Heart right ventricle (tissue), 16 donors: ENCODE measurements around the gene LRRC56. TPM values are rescaled to one million over a fixed set of nuclear protein-coding genes. Genes with fewer than 3 reads are reported as not detected.
"Not testable (repeated sequence)": the region's sequence is repeated elsewhere in the genome, so short reads cannot be mapped to it uniquely, and the experiment has no call there.

Experiments
- ATAC-seq, 8 donors: fragments of 200-7000 bp; cut with Tn5 transposase; one replicate each; pipeline ENCODE4 v1.9.1; 2020; ENCODE audit warnings: mild to moderate bottlenecking in 8 of 8, moderate library complexity in 8 of 8, moderate number of reproducible peaks in 1 of 8
- DNase-seq, 2 donors: peaks; one replicate each; pipeline ENCODE4 v3.0.0-alpha.2; 2020
- H3K27ac ChIP-seq, 10 donors: fragments of 200-600 bp; sonication (generic) in 2 of 10; one replicate each; pipeline versions ENCODE4 v1.5.0 to v1.8.0; 2020 to 2022; ENCODE audit warnings: mild to moderate bottlenecking in 3 of 10
- H3K27me3 ChIP-seq, 7 donors: fragments of 200-600 bp; one replicate each; pipeline ENCODE4 v1.8.0; 2021 to 2022; ENCODE audit warnings: mild to moderate bottlenecking in 2 of 7
- H3K36me3 ChIP-seq, 9 donors: fragments of 200-600 bp; sonication (generic) in 1 of 9; one replicate each; pipeline versions ENCODE4 v1.5.0 to v1.8.0; 2020 to 2022; ENCODE audit warnings: mild to moderate bottlenecking in 2 of 9
- H3K4me1 ChIP-seq, 9 donors: fragments of 200-600 bp; sonication (generic) in 1 of 9; one replicate each; pipeline versions ENCODE4 v1.5.0 to v1.8.0; 2020 to 2022; ENCODE audit warnings: mild to moderate bottlenecking in 4 of 9
- H3K4me3 ChIP-seq, 10 donors: fragments of 200-600 bp; sonication (generic) in 2 of 10; one replicate each; pipeline versions ENCODE4 v1.5.0 to v1.8.0; 2020 to 2022; ENCODE audit warnings: mild to moderate bottlenecking in 7 of 10, moderate library complexity in 2 of 10
- H3K9me3 ChIP-seq, 11 donors: fragments of 200-600 bp in 10 of 11; sonication (generic) in 2 of 11; one replicate each; pipeline versions ENCODE4 v1.5.0 to v1.8.0; 2013 to 2022; ENCODE audit warnings: mild to moderate bottlenecking in 2 of 11, control low read depth in 1 of 11, moderate library complexity in 1 of 11
- WGBS, 2 donors: extraction: QIAGEN DNeasy Blood & Tissue Kit; methylation state at CpG; one replicate each; pipeline ENCODE4 v1.1.7; 2013; ENCODE audit warnings: inconsistent platforms in 1 of 2; 5-methylcytosine and 5-hydroxymethylcytosine counted together
- intact Hi-C, 10 donors: fragments of 100-400 bp; cut with DNase I; formaldehyde crosslinking; loops; one replicate each; pipeline versions ENCODE4 v1.11.1 to v1.14.2; 2022
- polyA plus RNA-seq, 2 donors: library from polyadenylated mRNA; stranded (reverse); fragments of 200-250 nt; gene quantifications; one replicate each; pipeline ENCODE4 v1.2.3, GENCODE V29; 2013
- total RNA-seq, 10 donors: library from RNA; stranded (reverse); fragmentation: NEBNext Ultra II Directional in 3 of 10; extraction: Animal tissue kit (Norgen Biotek cat#: 25700) in 3 of 10; gene quantifications; one replicate each; pipeline versions ENCODE4 v1.2.1 to v1.2.4, GENCODE V29; 2021 to 2023
- TF ChIP-seq, protein P1 (sequence below), 9 donors: fragments of 200-600 bp; sonication (generic) in 2 of 9; IDR thresholded peaks; one replicate each; pipeline versions ENCODE4 v1.5.0 to v1.8.0; 2021 to 2022; ENCODE audit warnings: antibody characterized with exemption in 9 of 9, mild to moderate bottlenecking in 5 of 9, moderate library complexity in 1 of 9
- donor health status: Arrhythmogenic right ventricular cardiomyopathy.
- donor health status: ischemic (EF 13 %, LVEDD 7.1; RV severe dilation, severe dysfunction).
- donor health status: healthy with polysubstance abuse.
- donor health status: DM: no; HTN: yes; CAD: no.
- donor health status: DM: no; HTN: no; CAD: no.
- donor health status: ischemic (EF 25% LVEDD 6.9; RV normal size, moderate dysfunction).
- donor health status: ischemic (EF 25% LVEDD 5.7; RV mildly dilated, moderate dysfunction).
- donor health status: healthy.
- donor health status: DM: yes; HTN: yes; CAD: no.
- donor health status: Ischemic cardiomyopathy.
- donor health status: ischemic (EF 35%, LVEDD 5.7; RV mildly dilated, moderate dysfunction).
- donor health status: nonischemic (EF 11% LVEDD 7.7; RV severe dilation, severe dysfunction).
- donor health status: DM: yes; HTN: yes; CAD: no.
- donor health status: PGD.
- donor health status: ischemic (EF 29% LVEDD 5.4; RV normal size, mild dysfunction).
- donor health status: nonischemic (EF 23%, LVEDD 6.1; RV moderate dilation, normal function).

The LRRC56 gene
- total and polyA plus RNA-seq, 12 donors: 0.13 to 0.49 (median 0.21) TPM; not detected in 2

GRCh38 chr11:573146-573759 is 35.9 kb downstream of the LRRC56 start:
- peaks cover 16 to 42% (median 39%) of the 10 kb centered on the region in 9 donors for H3K4me1 ChIP-seq
- peaks cover 0 to 21% (median 0%) of the 10 kb centered on the region in 7 donors for H3K27me3 ChIP-seq
- no peaks in the 10 kb centered on the region for H3K9me3 ChIP-seq
- WGBS, 2 donors: 91 to 92% methylated on average over 16 of the region's 16 CpGs
- peaks cover 0 to 1% (median 0%) of the 10 kb centered on the region in 9 donors for H3K36me3 ChIP-seq
- TF ChIP-seq, protein P1, sequence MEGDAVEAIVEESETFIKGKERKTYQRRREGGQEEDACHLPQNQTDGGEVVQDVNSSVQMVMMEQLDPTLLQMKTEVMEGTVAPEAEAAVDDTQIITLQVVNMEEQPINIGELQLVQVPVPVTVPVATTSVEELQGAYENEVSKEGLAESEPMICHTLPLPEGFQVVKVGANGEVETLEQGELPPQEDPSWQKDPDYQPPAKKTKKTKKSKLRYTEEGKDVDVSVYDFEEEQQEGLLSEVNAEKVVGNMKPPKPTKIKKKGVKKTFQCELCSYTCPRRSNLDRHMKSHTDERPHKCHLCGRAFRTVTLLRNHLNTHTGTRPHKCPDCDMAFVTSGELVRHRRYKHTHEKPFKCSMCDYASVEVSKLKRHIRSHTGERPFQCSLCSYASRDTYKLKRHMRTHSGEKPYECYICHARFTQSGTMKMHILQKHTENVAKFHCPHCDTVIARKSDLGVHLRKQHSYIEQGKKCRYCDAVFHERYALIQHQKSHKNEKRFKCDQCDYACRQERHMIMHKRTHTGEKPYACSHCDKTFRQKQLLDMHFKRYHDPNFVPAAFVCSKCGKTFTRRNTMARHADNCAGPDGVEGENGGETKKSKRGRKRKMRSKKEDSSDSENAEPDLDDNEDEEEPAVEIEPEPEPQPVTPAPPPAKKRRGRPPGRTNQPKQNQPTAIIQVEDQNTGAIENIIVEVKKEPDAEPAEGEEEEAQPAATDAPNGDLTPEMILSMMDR (IDR thresholded peaks at IDR 0.05): no peak
- ATAC-seq (no peak), DNase-seq (no peak)
- no peak overlapping the region for H3K4me3 ChIP-seq
- no peak overlapping the region for H3K27ac ChIP-seq
- intact Hi-C loops: loop anchor here in 1 of 10 donors (10.0 kb wide), 1 partner anchor 58 kb away; no protein-coding TSS in a partner anchor

GRCh38 chr11:574031-574570 is 36.8 kb downstream of the LRRC56 start:
- H3K27ac ChIP-seq: peak overlapping the region in 1 of 10 donors; percentile 53
- WGBS, 2 donors: 67 to 68% methylated on average over 14 of the region's 14 CpGs

GRCh38 chr11:574632-575312 is 37.4 kb downstream of the LRRC56 start:
- Histone ChIP-seq H3K27me3 (peaks cover 0 to 21% (median 0%) of the 10 kb centered on the region in 7 donors), H3K27ac (peak overlapping the region in 5 of 10 donors; percentile 40 to 67 (median 58)), H3K4me1 (peaks cover 20 to 48% (median 45%) of the 10 kb centered on the region in 9 donors), H3K9me3 (no peaks in the 10 kb centered on the region), H3K36me3 (peaks cover 0 to 5% (median 0%) of the 10 kb centered on the region in 9 donors), H3K4me3 (peak overlapping the region; percentile 51 to 99 (median 67))
- intact Hi-C loops: loop anchor here in 3 of 10 donors (5.0 to 10.0 kb wide), 3 partner anchors 38 to 60 kb away; partner anchors contain the start of gene IRF7 (in 1 of the 3)
- TF ChIP-seq, protein P1 (IDR thresholded peaks at IDR 0.05): no peak
- 28 to 29% methylated on average over 25 of the region's 25 CpGs for WGBS, 2 donors
- peak in 1 of 8 donors; percentile 2 for ATAC-seq
- no peak for DNase-seq

More at GRCh38 chr11:574031-574570, 36.8 kb downstream of the LRRC56 start:
- not testable (repeated sequence) for ATAC-seq, H3K9me3 ChIP-seq, H3K36me3 ChIP-seq, DNase-seq
- H3K4me3 ChIP-seq: peak overlapping the region in 1 of 10 donors; percentile 99
- intact Hi-C loops: loop anchor here in 1 of 10 donors (10.0 kb wide), 1 partner anchor 59 kb away; no protein-coding TSS in a partner anchor
- peaks cover 18 to 48% (median 45%) of the 10 kb centered on the region in 9 donors for H3K4me1 ChIP-seq
- peaks cover 0 to 21% (median 0%) of the 10 kb centered on the region in 7 donors for H3K27me3 ChIP-seq

DNA sequence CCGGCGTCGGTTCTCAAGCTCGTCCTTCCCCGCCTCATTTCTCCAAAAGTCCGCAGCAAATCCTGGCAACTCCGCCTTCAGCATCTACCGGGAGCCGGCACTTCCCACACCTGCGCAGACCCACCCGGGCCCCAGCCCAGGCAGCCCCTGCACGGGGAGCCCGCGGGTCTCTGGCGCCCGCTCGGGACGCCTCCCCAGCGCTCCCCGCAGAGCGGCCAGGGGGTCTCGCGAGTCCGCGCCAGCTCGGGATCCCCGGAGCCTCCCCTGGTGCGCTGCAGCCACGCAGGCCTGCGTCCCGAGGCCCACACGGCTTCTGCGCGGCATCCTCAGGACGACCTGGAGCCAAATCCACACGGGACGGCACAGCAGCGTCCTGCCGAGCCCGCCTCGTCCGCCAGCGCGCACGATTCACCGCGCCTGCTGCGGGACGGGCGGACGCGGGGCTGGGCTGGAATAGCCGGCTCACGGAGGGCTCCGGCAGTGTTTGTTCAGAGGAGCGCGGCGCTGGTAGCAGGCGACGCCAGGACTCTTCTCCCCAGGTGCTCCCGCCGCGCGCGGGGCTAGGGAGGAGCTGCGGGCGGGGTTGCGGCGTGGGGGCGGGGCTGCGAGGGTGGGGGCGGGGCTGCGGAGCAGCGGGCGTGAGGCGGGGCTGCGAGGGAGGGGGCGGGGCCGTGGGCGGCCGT is 38.1 kb downstream of the LRRC56 start:
- H3K4me1 ChIP-seq: peaks cover 23 to 52% (median 48%) of the 10 kb centered on the region in 9 donors
- DNase-seq (no peak), ATAC-seq (peak in 6 of 8 donors; percentile 1 to 72 (median 46))
- H3K4me3 ChIP-seq: peak overlapping the region; percentile 51 to 99 (median 67)
- TF ChIP-seq, protein P1 (IDR thresholded peaks at IDR 0.05): no peak
- peak overlapping the region in 9 of 10 donors; percentile 14 to 67 (median 44) for H3K27ac ChIP-seq
- intact Hi-C loops: loop anchor here in 3 of 10 donors (5.0 to 10.0 kb wide), 3 partner anchors 37 to 61 kb away; partner anchors contain the start of gene IRF7 (in 1 of the 3)
- no peaks in the 10 kb centered on the region for H3K9me3 ChIP-seq
- peaks cover 0 to 5% (median 0%) of the 10 kb centered on the region in 9 donors for H3K36me3 ChIP-seq
- H3K27me3 ChIP-seq: peaks cover 0 to 21% (median 0%) of the 10 kb centered on the region in 7 donors
- 0 to 1% methylated on average over 60 to 75 of the region's 81 CpGs for WGBS, 2 donors
